OCI-LY1 (cell line): Measurements from ENCODE around the gene RPS3.

ENCODE experiments used
- H2AFZ ChIP-seq: fragments of 200-600 bp; sonication (generic), shearing (Covaris generic); 2 replicates; pipeline ENCODE4 v1.6.0; 2014; ENCODE audit warnings: antibody characterized with exemption, mild to moderate bottlenecking, low read length
- H3F3A ChIP-seq: fragments of 200-600 bp; sonication (generic), shearing (Covaris generic); 2 replicates; pipeline ENCODE4 v1.6.0; 2014; ENCODE audit warnings: mild to moderate bottlenecking, antibody characterized with exemption, low read length, moderate library complexity; ENCODE audit not compliant: insufficient read depth
- H3K27ac ChIP-seq: fragments of 200-600 bp; sonication (generic); 2 replicates; pipeline ENCODE4 v1.5.1; 2014; ENCODE audit warnings: low read length, mixed run types, mild to moderate bottlenecking, low read depth; ENCODE audit not compliant: poor library complexity, severe bottlenecking
- H3K27me3 ChIP-seq: fragments of 200-600 bp; sonication (generic); 2 replicates; pipeline ENCODE4 v1.6.0; 2014; ENCODE audit warnings: antibody characterized with exemption, mild to moderate bottlenecking, low read length, moderate library complexity; ENCODE audit not compliant: insufficient read depth
- H3K36me3 ChIP-seq: fragments of 200-600 bp; sonication (generic); 2 replicates; pipeline ENCODE4 v1.6.1; 2014; ENCODE audit warnings: mild to moderate bottlenecking, antibody characterized with exemption, low read length, moderate library complexity, mixed read lengths; ENCODE audit not compliant: insufficient read depth
- H3K4me1 ChIP-seq: fragments of 200-600 bp; sonication (generic); 2 replicates; pipeline ENCODE4 v1.5.1; 2014; ENCODE audit warnings: mild to moderate bottlenecking, low read length, moderate library complexity; ENCODE audit not compliant: insufficient read depth, severe bottlenecking
- H3K4me2 ChIP-seq: fragments of 200-600 bp; sonication (generic), shearing (Covaris generic); 2 replicates; pipeline ENCODE4 v1.6.1; 2014; ENCODE audit warnings: low read length
- H3K4me3 ChIP-seq: fragments of 200-600 bp; sonication (generic); 2 replicates; pipeline ENCODE4 v1.5.1; 2014; ENCODE audit warnings: low read length, low read depth, mild to moderate bottlenecking, mixed read lengths; ENCODE audit not compliant: poor library complexity, severe bottlenecking
- H3K79me2 ChIP-seq: fragments of 200-600 bp; shearing (Covaris generic); 2 replicates; pipeline ENCODE4 v1.6.1; 2016; ENCODE audit warnings: mixed run types, low read length, mixed read lengths; ENCODE audit not compliant: insufficient read depth
- H3K9ac ChIP-seq: fragments of 200-600 bp; sonication (generic), shearing (Covaris generic); 2 replicates; pipeline ENCODE4 v1.6.1; 2014; ENCODE audit warnings: mild to moderate bottlenecking, low read length, mixed read lengths
- H3K9me2 ChIP-seq: fragments of 200-600 bp; sonication (generic), shearing (Covaris generic); 2 replicates; pipeline ENCODE4 v1.6.1; 2014; ENCODE audit warnings: low read depth, mild to moderate bottlenecking, low read length, mixed read lengths
- H3K9me3 ChIP-seq: fragments of 200-600 bp; shearing (Covaris generic); 2 replicates; pipeline ENCODE4 v1.6.1; 2014; ENCODE audit warnings: low read length, mixed read lengths
- H4K20me1 ChIP-seq: fragments of 200-600 bp; sonication (generic), shearing (Covaris generic); 2 replicates; pipeline ENCODE4 v1.6.0; 2016; ENCODE audit warnings: mild to moderate bottlenecking, low read length; ENCODE audit not compliant: insufficient read depth
- EZH2 ChIP-seq: fragments of 200-600 bp; sonication (generic), shearing (Covaris generic); IDR thresholded peaks from 2 replicates; pipeline ENCODE4 v1.8.0; 2017; ENCODE audit warnings: borderline replicate concordance, mixed run types, mild to moderate bottlenecking, antibody characterized with exemption, low read length, moderate library complexity, mixed read lengths
- TF ChIP-seq, protein P1 (sequence below): fragments of 200-600 bp; sonication (generic), shearing (Covaris generic); IDR thresholded peaks from 2 replicates; pipeline ENCODE4 v1.5.1; 2017; ENCODE audit warnings: mild to moderate bottlenecking, antibody characterized with exemption, low read length, moderate library complexity, mixed read lengths

Gene RPS3

GRCh38 chr11:75434886-75435570 is 35.7 kb downstream of the RPS3 start:
- no peaks in the 10 kb centered on the region for H3K79me2 ChIP-seq
- no peak overlapping the region for H3K9ac ChIP-seq
- H3K4me1 ChIP-seq: no peaks in the 10 kb centered on the region
- no peaks in the 10 kb centered on the region for H3K36me3 ChIP-seq
- H3K9me3 ChIP-seq: no peaks in the 10 kb centered on the region
- H3K27ac ChIP-seq: no peak overlapping the region
- TF ChIP-seq EZH2: no peak
- TF ChIP-seq, protein P1, sequence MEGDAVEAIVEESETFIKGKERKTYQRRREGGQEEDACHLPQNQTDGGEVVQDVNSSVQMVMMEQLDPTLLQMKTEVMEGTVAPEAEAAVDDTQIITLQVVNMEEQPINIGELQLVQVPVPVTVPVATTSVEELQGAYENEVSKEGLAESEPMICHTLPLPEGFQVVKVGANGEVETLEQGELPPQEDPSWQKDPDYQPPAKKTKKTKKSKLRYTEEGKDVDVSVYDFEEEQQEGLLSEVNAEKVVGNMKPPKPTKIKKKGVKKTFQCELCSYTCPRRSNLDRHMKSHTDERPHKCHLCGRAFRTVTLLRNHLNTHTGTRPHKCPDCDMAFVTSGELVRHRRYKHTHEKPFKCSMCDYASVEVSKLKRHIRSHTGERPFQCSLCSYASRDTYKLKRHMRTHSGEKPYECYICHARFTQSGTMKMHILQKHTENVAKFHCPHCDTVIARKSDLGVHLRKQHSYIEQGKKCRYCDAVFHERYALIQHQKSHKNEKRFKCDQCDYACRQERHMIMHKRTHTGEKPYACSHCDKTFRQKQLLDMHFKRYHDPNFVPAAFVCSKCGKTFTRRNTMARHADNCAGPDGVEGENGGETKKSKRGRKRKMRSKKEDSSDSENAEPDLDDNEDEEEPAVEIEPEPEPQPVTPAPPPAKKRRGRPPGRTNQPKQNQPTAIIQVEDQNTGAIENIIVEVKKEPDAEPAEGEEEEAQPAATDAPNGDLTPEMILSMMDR: no peak
- H3K27me3 ChIP-seq: peaks cover 6% of the 10 kb centered on the region; the same call in 1 of the 2 replicates
- no peaks in the 10 kb centered on the region for H4K20me1 ChIP-seq
- H3K4me3 ChIP-seq: no peak overlapping the region
- no peak overlapping the region for H3K4me2 ChIP-seq
- H3K9me2 ChIP-seq: no peaks in the 10 kb centered on the region
- H3F3A ChIP-seq: no peaks in the 10 kb centered on the region
- H2AFZ ChIP-seq: no peak overlapping the region

GRCh38 chr11:75435571-75435925 is 36.2 kb downstream of the RPS3 start:
- no peaks in the 10 kb centered on the region for H3K9me2 ChIP-seq
- H3K9ac ChIP-seq: no peak overlapping the region
- no peaks in the 10 kb centered on the region for H3K79me2 ChIP-seq
- no peak overlapping the region for H2AFZ ChIP-seq
- peaks cover 6% of the 10 kb centered on the region; the same call in 1 of the 2 replicates for H3K27me3 ChIP-seq
- H3K4me3 ChIP-seq: no peak overlapping the region
- H3K9me3 ChIP-seq: no peaks in the 10 kb centered on the region
- no peaks in the 10 kb centered on the region for H3F3A ChIP-seq
- H3K27ac ChIP-seq: no peak overlapping the region
- no peak for TF ChIP-seq EZH2
- TF ChIP-seq, protein P1: no peak
- no peaks in the 10 kb centered on the region for H3K4me1 ChIP-seq
- H3K36me3 ChIP-seq: no peaks in the 10 kb centered on the region
- H3K4me2 ChIP-seq: no peak overlapping the region
- H4K20me1 ChIP-seq: no peaks in the 10 kb centered on the region

GRCh38 chr11:75436806-75437205 is 37.5 kb downstream of the RPS3 start:
- Histone ChIP-seq H4K20me1 (no peaks in the 10 kb centered on the region), H3F3A (no peaks in the 10 kb centered on the region), H3K27me3 (peaks cover 6% of the 10 kb centered on the region; the same call in 1 of the 2 replicates), H3K4me2 (no peak overlapping the region), H3K79me2 (no peaks in the 10 kb centered on the region), H3K36me3 (no peaks in the 10 kb centered on the region), H3K27ac (no peak overlapping the region), H3K9me3 (no peaks in the 10 kb centered on the region), H3K4me3 (no peak overlapping the region), H3K9ac (no peak overlapping the region), H3K4me1 (no peaks in the 10 kb centered on the region), H2AFZ (no peak overlapping the region), H3K9me2 (no peaks in the 10 kb centered on the region)
- TF ChIP-seq, protein P1: no peak
- no peak for TF ChIP-seq EZH2
